Fibroblast of the conjunctiva (primary cell): Measurements from ENCODE around the gene ABCC11.
A peak's percentile ranks its signal among the peaks of the same experiment; 100 is the strongest.

ENCODE experiments used
- DNase-seq: peaks from one replicate; pipeline ENCODE4 v3.0.0-alpha.2; 2010; ENCODE audit warnings: low read depth

The ABCC11 gene

DNA sequence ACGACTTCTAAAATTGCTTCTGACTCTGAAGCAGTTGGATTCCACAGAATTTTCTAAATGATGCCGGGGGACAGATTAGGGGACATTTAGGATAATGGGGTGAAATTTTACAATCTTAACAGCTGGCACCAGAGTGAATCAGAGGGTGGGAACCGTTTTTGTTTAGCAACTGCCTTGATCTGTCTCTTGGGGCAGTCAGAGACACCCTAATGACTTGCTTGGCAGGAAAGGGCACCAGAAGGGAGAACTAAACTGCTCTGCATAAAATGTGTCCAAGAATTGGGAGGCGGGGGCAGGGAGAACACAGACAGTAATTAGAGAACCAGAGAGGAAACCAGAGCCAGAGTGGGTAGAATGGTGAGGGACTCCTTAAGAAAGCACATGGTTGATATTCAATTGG is 85.4 kb downstream of the ABCC11 start:
- no peak for DNase-seq

DNA sequence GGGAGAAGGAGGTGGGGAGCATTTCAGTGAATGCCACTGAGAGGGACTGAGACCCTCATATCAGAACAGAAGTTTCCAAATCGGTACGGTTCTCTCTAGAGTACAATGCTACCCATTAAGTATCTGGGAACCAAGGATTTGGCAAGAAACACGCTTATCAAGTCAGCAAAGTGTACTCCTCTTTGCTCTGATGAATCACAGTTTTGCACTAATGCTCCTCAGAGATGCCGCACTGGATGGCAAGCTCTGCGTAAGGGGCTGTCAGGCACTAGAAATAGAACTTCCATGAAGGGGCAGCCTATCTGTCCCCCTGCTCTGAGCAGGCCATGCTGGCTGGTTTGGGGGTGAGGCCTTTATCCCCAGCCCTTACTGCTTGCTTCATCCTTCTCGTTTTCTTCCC is 86.8 kb downstream of the ABCC11 start:
- no peak for DNase-seq

GRCh38 chr16:48158296-48158695 is 89.0 kb downstream of the ABCC11 start:
- DNase-seq: peak; percentile 21

DNA sequence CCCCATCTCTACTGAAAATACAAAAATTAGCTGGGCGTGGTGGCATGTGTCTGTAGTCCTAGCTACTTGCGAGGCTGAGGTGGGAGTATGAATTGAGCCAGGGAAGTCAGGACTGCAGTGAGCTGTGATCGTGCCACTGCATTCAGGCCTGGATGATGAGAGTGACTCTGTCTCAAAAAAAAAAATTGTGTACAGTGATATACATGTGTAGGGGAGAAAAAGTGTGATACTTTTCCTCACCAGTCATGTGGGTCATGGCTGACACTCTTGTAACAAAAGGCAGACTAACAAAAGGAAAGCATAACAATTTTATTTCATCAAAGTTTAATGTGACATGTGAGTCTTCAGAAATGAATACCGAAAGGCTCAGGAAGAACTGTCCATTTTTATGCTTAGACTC is 89.5 kb downstream of the ABCC11 start:
- no peak for DNase-seq

- no peak for DNase-seq
These were observed 90.0 kb downstream of the ABCC11 start for GRCh38 chr16:48157302-48157701.

GRCh38 chr16:48156790-48157209 is 90.5 kb downstream of the ABCC11 start:
- DNase-seq: peak; percentile 57

DNA sequence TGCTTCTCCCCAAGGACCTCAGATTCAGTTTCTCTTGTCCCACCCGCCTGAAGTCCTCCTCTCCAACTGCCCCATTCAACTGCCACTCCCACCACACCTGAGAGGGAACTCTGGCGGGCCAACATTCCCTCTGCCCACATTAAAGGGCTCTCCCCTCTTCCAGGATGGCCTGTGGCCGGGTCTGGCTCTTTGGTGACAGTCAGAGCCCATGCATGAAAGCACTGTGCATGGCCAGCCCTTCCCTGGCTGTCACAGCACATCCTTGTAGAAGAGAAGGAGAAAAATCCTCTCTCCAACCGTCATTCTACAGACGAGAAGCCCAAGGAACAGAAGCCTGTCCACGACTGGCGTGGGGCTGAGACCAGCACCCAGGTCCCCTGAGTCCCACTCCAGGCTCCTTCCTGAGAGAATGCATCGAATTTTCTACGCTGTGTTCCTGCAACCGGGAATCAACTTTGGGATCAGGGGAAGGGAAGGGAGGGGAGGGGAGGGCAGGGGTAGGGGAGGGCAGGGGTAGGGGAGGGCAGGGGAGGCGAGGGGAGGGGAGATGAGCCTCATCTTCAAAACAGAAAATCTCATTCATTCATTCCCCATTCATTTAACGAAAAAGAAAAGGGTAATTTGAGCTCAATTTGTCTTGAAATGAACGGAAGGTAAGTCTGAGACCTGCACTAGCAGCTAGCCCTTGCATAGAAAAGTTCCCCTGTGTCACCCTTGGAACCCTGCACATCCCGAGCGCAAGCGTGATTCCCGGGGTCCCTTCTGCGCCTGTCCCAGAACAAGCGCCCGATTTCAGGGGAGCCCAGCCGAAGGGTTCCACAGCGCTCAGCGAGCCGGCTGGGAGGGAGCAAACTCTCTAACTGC is 91.2 kb downstream of the ABCC11 start, which contains the start of gene ABCC12:
Gene ABCC12, minus strand, starts transcription at position 68 of the 864 bp plus-strand sequence. CDS start 9,569 bp downstream, outside the sequence.
- no peak for DNase-seq

GRCh38 chr16:48153774-48154173 is 93.6 kb downstream of the ABCC11 start:
- no peak for DNase-seq

DNA sequence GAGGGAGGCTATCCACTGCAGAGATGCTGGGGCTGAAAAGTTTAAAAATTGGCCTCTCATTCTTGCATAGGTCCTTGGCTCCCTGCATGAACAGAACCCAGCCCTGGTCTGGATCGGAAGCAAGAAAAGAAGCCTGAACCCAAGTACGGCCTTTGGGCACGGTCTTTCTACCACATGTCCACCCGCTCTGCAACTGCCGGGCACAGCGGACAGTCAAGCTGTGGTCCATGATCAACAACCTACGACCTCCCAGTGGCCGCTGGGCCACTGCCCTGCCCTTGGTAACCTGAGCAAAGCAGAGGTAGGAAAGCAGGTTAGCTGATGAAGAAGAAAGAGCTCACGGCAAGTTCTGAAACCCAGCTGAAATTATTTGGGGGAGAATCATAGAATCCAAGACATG is 95.1 kb downstream of the ABCC11 start:
- DNase-seq: no peak

- no peak for DNase-seq
These were observed 96.6 kb downstream of the ABCC11 start for GRCh38 chr16:48150707-48151106.

DNA sequence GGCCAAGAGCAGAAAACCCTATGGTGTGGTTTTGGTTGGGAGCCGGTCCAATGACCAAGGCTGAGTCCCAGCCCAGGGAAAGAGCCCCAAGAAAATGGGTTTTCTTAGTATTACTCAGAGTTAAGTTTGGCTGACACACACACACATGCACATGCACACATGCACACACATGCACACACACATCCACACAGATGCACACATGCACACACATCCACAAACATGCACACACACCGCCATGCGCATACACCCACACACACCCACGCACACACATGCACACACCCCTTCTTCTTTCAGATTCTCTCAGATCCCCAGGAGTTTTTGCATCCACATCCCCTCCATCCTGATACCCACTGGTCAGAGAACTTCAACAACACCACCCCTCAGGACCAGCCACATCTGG is 100.6 kb downstream of the ABCC11 start:
- no peak for DNase-seq

DNA sequence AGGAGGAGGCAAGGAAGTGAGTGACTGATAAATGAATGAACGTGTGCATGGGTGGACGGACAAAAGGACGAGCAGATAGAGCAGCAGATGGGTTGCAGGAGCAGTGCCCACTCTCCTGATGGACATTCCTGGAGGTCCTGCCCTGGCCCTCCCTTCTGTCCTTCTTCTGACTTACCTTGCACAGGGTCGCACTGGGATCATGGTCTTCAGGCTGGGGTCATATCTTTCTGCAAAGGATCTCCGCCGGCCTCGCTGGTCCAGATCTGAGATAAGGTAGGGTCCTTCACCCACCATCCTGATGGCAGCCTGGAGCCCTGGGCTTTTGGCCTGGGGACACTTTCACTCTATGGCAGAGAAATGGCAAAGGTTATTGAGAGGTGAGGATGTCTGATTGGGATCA is 101.2 kb downstream of the ABCC11 start:
- no peak for DNase-seq

- no peak for DNase-seq
These were observed 103.4 kb downstream of the ABCC11 start for GRCh38 chr16:48143812-48144368.

- DNase-seq: no peak
These were observed 106.5 kb downstream of the ABCC11 start for GRCh38 chr16:48140821-48141220.

- DNase-seq: no peak
These were observed 107.8 kb downstream of the ABCC11 start for GRCh38 chr16:48139517-48139916.

DNA sequence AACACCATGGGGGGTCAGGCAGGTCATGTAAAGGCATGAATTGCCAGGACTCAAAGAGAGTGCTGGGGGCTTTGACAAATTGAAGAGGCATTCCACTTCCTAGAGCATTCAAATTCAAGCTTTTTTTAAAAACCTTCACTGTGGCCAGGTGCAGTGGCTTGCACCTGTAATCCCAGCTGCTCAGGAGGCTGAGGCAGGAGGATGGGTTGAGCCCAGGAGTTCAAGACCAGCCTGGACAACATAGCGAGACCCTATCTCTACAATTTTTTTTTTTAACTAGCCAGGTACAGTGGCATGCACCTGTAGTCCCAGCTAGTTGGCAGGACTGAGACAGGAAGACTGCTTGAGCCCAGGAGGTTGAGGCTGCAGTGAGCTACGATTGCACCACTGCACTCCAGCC is 108.8 kb downstream of the ABCC11 start:
- no peak for DNase-seq

DNA sequence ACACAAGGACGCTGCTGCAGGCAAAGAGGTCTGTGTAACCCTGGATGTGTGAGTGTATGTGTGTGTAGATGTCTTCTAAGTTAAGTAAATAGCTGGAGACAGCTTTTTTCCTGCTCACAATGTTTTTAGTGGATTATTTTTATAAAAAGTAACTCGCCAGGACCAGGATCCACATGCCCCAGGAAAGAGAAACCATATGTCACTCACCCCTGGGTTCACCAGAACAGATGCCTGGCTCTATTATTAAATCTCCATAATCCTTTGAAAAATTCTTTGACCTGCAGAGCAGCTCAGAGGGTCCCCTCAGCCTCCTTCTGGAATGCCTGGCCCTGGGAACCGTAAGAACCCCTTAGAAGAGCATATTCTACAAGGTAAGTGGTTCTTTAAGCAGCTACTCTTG is 109.5 kb downstream of the ABCC11 start:
- DNase-seq: no peak

- no peak for DNase-seq
These were observed 110.6 kb downstream of the ABCC11 start for GRCh38 chr16:48136547-48137360.

GRCh38 chr16:48133455-48134211 is 113.7 kb downstream of the ABCC11 start:
- no peak for DNase-seq

DNA sequence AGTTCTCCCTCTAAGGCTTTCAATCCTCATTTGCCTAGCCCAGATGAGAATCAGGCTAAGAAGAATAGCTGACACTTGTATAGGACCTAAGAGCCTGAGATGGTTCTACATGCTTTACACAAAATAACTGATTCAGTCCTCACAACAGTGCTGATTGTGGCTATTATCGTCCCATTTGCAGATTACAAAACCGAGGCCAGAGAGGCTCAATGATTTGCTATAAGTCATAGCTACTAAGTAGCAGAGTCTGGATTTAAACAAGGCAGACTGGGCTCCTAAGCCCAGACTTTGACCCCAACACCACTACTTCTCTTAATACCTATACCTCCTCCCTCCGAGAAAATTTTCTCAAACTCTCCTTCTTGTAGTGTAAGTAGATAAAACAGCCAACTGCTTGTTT is 114.6 kb downstream of the ABCC11 start:
- no peak for DNase-seq

GRCh38 chr16:48131201-48131935 is 116.0 kb downstream of the ABCC11 start:
- DNase-seq: no peak
